Stimulated activated CD4-positive, alpha-beta T cell treated with anti-CD3 and anti-CD28 coated beads, Interleukin-15, amount 100 ng/mL, for 48 hours (primary cell): ENCODE measurements around the gene RBM46.
A peak's percentile ranks its signal among the peaks of the same experiment; 100 is the strongest.

Experiments
- DNase-seq, 2 donors: peaks; one replicate each; pipeline ENCODE4 v3.0.0-alpha.2; 2020; ENCODE audit warnings: low read depth in 2 of 2

The RBM46 gene, protein sequence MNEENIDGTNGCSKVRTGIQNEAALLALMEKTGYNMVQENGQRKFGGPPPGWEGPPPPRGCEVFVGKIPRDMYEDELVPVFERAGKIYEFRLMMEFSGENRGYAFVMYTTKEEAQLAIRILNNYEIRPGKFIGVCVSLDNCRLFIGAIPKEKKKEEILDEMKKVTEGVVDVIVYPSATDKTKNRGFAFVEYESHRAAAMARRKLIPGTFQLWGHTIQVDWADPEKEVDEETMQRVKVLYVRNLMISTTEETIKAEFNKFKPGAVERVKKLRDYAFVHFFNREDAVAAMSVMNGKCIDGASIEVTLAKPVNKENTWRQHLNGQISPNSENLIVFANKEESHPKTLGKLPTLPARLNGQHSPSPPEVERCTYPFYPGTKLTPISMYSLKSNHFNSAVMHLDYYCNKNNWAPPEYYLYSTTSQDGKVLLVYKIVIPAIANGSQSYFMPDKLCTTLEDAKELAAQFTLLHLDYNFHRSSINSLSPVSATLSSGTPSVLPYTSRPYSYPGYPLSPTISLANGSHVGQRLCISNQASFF

DNA sequence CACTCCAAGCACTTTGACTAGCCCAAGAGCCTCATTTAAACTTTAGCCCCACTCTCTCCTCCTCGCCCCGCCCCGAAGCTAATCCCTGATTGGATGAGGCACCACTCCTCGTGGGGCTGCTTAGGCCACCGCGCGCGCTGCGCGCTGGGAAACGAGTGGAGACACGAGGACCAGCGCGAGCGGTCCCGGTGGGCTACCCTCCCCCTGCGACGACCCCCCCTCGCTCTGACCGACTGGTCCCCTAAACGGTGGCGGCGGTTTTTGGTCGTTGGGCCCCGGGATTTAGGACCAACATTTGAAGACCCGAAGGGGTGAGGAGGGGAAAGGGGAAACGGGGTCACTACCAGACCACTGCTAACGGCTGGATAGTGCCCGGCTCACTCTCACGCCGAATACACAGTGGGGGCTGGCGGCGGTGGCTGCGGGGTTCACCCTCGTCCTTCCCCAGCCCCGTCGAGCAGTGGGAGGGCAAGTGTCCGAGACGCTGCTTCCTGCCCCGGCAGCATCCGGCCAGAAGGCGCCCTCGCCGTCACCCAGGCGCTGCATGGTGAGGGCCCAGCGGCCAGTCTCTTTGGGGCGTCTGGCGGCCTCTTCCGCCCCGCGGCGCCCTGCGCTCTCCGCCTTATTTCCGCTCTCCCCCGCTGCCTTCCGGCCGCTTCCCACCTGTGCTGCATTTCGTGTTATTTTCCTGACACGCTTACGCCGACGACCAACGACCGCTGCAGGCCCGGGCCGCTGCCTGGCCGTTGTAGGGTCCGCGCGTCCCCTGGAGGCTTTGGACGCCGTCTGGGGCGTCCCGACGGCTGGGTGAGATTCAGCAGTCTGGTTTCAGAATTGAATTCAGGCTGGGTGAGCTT, at the start of gene RBM46:
TSS of gene RBM46 (plus strand) at position 147 of the 857 bp plus-strand sequence. CDS start 15,481 bp downstream, outside the sequence.
- DNase-seq, result no peak

DNA sequence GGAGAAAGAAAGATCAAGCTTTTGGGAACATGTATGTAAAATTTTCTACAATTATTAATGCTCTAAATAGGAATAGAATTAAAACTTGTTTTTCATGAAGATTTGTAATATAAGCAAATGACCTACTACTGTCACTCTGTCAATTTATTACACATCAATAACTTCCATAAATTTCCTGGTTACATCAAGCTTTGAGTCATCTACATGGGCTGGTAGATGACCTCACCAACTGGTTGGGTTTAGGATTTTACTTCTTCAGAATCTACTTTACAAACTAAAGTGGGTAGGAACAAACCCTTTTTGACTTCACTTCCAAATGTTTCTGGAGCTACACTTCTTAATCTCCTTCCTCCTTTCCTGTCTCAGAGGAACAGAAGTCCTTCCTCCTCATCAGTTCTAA, 49.3 kb upstream of the RBM46 start:
- no peak for DNase-seq

DNA sequence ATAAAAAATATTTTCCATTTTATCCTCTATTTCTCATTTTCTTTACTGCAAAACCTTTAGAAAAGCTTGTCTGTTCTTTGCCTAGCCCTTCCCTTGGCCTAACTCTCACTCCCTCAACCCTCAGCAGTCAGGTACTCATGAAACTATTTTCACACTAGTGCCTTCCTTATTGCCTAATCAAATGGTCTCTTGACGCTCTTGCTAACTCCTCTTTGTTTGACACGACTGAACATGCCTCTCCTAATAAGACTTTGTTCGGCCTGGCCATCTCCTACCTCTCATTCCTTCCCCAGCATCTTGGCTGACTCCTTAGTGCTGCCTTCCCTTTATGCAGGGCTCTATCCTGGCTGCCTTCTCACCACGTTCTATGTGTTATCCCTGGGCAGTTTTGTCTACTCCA, 48.4 kb upstream of the RBM46 start:
- no peak for DNase-seq

DNA sequence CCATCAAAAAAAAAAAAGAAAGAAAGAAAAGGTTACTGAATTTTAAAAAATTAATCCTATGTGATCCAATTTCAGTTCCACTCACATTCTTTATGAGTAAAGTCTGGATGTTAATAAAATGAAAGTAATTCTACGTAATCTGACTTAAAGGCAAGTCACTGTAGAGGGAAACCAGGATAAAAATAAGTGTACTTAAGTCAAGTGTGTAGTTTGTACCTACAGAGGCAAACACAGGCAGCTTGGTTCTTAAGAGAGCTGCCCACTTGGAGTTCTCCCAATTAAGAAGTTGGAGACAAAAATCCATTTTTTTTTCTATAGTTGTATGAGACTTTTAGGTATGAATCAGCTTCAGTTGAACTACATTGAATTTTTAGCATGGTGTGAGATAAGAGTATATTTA, 44.3 kb upstream of the RBM46 start:
- no peak for DNase-seq

DNA sequence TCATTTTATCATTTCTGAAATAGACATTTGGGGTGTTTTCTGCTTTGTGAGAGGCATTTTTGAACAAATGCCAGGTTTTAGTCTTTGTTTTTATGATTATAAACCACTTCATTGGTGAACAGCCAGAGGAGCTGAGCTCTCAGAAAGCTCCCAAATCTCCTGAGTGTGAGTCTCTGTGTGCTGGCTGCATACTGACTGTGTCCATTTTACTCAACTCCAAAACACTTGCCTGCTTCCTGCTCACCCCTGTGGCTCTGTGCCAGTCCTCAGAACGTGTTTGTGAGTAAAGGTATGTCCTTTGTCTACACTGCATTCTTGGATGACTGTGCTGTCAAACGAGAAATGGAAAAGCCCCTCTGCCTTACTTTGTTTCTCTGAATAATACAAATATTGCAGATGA, 42.6 kb upstream of the RBM46 start:
- no peak for DNase-seq

DNA sequence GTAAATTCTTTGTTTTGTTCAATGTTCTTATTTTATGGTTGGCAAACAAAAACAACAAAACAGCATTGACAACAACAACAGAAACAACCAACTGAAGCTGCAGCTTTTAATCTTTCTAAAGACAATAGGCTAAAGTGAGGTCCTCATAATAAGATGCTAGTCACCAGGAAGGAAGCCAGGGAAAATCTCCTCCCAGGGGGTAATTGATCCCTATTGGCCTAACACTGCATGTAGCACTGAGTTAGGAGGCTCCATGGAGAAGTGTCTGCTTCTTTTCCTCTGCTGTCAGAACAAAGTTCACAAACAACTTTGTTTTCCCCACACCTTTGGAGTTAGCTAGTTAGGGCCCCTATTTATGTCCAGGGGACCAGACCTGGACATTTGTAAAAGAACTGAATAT, 42.0 kb upstream of the RBM46 start:
- DNase-seq, result no peak

DNA sequence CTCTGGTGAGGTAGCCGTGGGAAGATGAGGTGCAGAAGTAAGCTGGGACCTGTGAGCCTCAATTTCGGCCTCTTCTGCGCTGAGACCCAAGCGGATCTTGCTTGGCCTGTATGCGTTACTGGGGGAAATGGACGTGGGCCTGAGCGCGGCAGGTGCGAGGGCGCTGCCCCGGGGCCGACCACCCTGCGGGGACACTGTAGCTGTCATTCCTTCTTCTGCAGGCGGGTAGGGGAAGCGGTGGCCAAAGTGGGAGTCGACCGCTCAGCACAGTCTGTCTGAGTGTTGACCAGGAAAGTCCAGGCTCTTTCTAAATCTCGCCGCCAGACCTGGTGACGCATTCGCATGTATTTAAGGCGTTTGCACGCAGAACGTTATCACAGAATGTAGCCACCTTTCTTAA, 40.6 kb upstream of the RBM46 start:
- no peak for DNase-seq

DNA sequence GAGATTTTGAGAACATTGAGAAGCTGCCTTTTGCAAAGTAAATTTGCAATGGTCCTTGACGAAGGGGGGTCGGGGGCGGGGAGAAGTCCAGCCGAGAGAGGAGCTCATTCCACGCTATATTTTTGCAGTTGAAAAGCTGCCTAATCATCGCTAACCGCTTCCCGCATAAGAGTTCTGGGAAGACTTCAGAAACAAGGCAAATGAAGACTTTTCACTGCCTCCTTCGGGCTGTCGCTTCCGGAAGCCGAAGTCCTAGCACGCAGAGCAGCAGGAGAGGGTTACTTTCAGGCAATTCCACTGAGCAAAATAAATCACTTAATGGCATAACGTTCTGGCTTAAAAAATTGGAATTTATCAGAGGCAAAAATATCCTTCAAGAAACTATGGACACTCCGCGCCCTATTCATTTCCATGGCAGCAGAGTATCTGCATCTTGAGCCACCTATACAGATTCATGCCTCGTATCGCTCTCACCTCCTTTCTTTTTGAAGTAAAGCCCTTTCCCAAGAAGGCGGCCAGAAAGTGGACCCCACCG, 39.9 kb upstream of the RBM46 start:
- no peak for DNase-seq

DNA sequence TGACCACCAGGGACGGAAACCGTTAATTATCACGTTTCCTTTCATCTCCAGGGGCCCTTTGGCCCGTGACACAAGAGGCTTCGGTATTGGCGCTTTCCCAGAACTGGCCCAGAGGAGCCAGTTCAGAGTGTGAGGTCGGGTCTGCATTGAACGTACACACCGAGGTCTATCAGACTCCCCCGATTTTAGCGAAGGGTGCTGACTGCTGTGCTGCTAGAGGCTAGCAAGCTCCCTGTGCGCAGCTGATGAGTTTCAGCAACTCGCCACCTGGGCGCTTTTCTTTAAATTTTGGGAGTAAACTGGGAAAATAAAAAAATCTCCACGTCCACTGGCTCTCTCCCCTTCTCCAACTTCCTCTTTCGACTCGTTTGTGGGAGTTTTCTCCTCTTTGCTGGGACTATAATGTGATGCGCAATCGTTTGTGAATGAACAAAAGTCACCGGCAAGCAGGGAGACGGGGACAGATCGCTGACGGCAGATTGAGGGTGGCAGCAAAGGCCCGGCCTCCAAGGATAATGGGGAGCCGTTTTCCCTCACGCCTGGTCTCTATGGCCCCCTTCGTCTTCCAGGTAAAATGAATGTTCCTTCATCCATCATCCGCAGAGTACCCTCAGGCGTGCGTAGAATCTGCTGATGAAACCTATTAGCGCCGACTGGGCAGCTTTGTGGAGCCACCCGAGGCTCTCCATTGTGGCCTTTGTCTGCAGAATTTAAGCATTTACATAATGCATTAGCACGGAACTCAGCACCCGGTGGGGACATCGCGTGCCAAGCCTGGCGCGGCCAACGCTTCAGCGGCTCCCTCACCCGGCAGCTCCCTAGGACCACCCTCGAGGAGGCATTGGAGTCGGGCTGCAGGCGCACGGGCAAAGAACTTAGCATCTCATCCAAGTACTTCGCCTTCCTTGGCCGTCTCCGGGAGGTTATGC, 38.9 kb upstream of the RBM46 start:
- no peak for DNase-seq

DNA sequence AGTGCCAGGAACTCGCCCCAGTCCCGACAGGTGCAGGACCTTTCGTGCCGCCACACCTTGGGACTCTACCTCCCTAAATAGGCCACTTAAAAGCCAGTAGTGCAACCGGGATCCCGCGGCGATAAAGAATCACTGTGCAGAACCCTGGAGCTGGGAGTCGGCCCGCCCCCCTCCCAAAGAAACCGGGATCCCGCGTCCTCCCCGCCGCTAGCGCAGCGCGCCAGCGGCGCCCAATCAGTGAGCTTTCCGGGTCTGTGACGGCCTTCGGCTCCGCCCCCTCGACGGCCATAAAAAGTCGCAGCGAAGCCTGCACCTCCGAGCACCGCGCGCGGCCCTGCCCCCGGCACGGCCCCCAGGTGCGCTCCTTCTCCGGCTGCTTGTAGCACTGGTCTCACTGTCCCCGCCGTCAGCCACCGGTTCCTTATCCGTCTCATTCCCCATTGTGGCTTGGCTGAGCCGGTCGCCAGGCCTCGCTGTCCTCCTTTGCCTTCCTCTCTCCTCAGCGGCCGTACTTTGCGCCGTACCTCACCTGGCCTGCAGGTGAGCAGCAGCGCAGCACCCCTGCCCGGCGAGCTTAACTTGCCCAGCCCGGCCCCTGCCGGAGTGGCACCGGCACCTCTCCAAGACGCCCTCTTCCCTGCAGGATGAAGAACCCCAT, 37.3 kb upstream of the RBM46 start, which contains the start of gene LRAT:
TSS of gene LRAT (plus strand) at position 318 of the 658 bp plus-strand sequence. CDS start at position 645, 327 bp downstream.
- peak in 1 of 2 donors; percentile 14 for DNase-seq

DNA sequence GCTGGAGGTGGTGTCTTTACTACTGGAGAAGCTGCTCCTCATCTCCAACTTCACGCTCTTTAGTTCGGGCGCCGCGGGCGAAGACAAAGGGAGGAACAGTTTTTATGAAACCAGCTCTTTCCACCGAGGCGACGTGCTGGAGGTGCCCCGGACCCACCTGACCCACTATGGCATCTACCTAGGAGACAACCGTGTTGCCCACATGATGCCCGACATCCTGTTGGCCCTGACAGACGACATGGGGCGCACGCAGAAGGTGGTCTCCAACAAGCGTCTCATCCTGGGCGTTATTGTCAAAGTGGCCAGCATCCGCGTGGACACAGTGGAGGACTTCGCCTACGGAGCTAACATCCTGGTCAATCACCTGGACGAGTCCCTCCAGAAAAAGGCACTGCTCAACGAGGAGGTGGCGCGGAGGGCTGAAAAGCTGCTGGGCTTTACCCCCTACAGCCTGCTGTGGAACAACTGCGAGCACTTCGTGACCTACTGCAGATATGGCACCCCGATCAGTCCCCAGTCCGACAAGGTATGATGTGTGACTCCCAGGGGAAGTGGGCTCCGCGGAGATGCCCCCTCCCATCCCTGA, 36.6 kb upstream of the RBM46 start:
- no peak for DNase-seq

DNA sequence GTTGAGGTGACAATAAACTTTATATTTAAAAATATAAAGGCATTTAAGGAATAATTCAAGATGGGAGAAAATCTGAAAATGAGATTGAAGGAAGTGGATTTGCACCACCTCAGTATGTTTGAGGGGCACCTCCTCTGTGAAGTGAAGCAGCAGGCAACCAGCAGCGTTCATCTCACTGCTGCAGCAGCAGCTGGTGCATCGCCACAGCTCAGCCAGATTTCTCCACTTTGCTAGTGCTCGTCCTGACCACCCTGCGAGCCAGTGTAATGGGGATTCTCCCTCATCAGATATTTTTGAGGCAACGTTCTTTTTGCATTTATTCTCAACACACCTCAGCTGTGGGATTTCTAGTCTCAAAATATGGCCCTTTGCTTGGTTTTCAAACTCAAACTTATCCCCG, 23.4 kb upstream of the RBM46 start:
- DNase-seq, result no peak

DNA sequence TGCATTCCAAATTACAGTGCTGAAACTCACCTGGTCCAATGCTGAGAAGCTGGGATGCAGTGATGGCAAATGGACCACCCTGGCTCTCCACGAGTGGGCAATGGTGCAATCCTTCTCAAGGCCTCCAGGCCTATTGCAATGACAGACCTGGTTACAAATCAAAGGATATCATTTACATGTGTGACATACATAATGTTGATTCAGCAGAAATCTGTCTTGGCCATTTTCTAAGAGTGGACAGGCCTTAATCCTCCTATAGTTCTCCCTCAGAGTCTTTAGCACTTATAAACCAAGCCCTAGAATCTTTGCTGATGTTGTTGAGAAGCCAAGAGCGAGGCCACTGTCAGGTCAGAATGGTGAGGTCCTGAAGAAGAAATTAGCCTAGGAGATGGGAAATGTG, 20.2 kb upstream of the RBM46 start:
- no peak for DNase-seq

DNA sequence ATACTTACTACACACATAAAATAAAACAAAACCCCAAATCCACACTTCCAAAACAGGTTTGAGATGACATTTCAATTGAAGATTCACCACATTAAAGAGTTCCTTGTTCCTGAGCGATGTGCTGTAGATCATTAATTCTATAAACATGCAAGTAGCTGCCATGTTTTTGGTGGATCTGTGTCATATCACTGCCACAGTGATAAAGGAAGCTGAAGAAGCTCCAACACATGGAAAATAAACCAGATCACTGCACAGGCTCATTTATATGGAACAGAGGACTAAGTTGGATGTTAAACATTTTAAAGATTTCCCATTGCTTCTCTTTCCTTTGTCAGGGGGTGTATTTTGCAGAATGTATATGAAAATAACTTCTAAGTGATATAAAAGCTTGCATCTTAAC, 2.8 kb upstream of the RBM46 start:
- no peak for DNase-seq

DNA sequence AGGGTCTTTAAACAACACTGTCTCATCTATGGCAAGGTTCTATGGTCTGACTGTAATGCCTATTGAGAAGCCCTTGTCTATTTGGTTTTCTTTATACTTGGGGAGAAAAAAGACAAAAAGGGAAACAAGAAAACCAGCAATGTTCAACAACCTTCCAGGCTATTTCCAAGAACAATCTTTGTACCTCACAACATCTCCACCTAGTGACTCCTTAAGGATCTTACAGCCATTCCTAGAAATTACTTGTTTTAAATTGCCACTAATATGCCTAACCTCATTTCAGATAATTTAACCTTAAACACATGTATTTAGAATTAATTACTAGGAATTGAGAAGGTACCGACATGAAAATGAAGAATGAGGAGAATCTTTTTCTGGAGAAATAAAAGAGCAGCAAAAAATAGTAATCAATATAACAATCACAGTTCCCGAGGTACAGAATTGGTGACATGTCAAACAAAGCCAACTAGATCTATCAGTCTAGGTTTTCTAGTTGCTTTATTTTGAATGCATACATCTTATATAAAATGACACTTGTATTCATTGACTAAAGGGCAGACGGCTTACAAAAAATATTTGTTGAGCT, 1.6 kb upstream of the RBM46 start:
- no peak for DNase-seq

DNA sequence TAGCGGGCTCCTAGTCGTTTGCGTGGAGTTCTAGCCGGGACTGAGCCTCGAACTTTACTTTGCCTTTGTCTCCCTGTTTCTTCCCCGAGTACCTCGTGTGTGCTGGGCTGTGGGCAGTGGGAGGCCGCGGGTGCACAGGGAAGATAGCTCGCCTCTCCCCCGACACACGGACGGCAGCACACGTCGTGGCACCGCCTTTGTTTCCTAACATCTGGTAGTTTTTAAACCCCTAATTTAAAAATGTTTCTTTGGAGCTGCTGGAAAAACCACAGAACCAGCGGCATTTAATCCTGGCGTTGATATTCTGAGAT, 866 bp downstream of the RBM46 start:
- no peak for DNase-seq

DNA sequence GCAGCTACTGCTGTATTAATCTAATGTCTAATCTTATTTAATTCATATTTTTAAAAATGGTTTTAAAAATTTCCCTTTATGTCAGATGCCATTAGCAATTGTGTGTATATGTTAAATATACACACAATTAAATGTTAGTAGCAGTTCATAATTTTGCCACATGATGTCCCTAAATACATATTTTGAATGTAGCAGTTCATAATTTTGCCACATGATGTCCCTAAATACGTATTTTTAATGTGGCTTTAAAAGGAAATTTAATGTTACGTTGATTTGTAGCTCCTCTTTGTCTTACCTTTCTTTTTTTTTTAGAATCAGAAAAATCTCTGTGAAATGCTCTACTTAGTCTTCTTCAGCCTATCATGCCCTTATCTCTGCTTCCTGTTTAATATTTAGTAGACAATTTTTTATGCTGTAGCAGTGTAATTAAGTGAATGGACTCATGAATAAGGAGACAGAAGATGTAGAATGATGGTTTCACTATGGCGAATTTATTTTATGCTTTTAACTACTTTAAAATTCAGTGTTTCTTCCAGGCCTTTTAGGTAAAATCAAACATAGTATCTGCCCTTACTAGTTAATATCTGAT, 26.1 kb downstream of the RBM46 start:
- DNase-seq, result no peak

DNA sequence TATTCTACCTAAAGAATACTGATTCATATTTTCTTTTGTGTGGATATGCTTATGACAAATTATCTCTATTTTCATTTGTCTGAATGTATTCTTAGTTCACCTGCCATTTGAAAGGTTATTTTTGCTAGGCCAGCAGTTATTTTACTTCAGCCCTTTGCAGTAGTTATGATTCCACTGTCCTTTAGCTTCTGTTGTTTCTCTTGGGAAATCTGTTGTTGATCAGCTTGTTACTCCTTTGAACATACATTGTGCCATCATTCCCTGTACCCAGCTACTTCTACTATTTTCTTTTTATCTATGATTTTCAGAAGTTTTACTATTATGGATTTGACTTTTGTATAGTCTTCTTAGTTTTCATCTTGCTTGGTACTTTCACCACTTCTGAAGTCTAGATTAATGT, 37.2 kb downstream of the RBM46 start:
- DNase-seq, result no peak

DNA sequence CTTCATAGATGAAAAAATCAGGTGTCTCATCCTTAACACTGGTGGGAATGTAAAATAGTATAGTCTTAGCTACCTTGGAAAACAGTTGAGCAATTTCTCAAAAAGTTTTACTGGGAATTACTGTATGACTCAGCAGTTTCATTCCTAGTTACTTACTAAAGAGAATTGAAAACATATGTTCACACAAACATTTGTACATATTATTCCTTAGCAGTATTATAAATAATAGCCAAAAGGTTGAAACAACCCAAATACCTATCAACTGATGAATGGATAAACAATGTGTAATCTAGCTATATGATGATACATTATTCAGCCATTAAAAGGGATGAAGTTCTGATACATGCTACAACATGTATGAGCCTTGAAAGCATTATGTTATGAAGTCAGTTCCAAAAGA, 41.7 kb downstream of the RBM46 start:
- no peak for DNase-seq

DNA sequence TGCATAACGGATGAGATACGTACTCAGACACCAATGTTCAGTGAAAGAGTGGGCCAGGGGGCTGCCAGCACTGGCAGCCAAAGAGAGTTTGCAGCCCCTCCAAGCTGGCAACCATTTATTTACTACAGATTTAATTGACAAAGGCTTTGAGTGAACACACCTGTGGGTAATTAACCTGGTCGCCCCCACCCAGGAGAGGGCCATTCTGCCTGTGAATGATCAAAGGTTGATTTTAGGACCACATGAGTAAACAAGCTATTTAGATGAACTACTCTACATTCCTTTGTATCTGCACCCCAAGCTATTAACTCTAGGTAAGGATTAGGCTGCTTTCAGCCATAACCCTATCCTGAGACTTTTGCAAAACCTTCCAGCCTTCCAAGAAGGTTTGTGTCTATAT, 55.0 kb downstream of the RBM46 start:
- DNase-seq, result no peak
